IPS DF 4.7 (cell line): ENCODE data around the gene CTSZ.

Source experiments
- DNase-seq: peaks from one replicate; pipeline ENCODE4 v3.0.0-alpha.2; 2013; ENCODE audit warnings: low spot score; ENCODE audit errors: extremely low read depth

The CTSZ gene

GRCh38 chr20:59032023-59032712 lies 25.1 kb upstream of the CTSZ start, which contains the start of gene ATP5F1E:
Gene ATP5F1E (minus strand): TSS chr20:59032335. CDS start chr20:59032251, 84 bp downstream.
- DNase-seq = no peak

- DNase-seq = no peak
These were observed 24.5 kb upstream of the CTSZ start for GRCh38 chr20:59031564-59032022.

GRCh38 chr20:59030911-59031563 lies 24.0 kb upstream of the CTSZ start:
- no peak for DNase-seq

GRCh38 chr20:59028812-59029211 lies 21.8 kb upstream of the CTSZ start:
- no peak for DNase-seq

GRCh38 chr20:59027741-59028320 lies 20.8 kb upstream of the CTSZ start:
- DNase-seq = no peak

- DNase-seq = no peak
These were observed 20.1 kb upstream of the CTSZ start for GRCh38 chr20:59026904-59027740.

- DNase-seq = no peak
These were observed 18.5 kb upstream of the CTSZ start for GRCh38 chr20:59025511-59025910.

- no peak for DNase-seq
These were observed 18.0 kb upstream of the CTSZ start for GRCh38 chr20:59025086-59025485.

- DNase-seq = no peak
These were observed 17.1 kb upstream of the CTSZ start for GRCh38 chr20:59024111-59024530.

GRCh38 chr20:59023616-59024015 lies 16.6 kb upstream of the CTSZ start:
- DNase-seq = no peak

- no peak for DNase-seq
These were observed 15.7 kb upstream of the CTSZ start for GRCh38 chr20:59022754-59023153.

- DNase-seq = no peak
These were observed 14.0 kb upstream of the CTSZ start for GRCh38 chr20:59020938-59021551.

- DNase-seq = no peak
These were observed 12.2 kb upstream of the CTSZ start, which contains the start of gene TUBB1 for GRCh38 chr20:59019217-59019616. Gene TUBB1 (plus strand): TSS chr20:59019429. CDS start chr20:59019523, 94 bp downstream.

GRCh38 chr20:59018817-59019216 lies 11.8 kb upstream of the CTSZ start:
- no peak for DNase-seq

GRCh38 chr20:59017493-59018231 lies 10.6 kb upstream of the CTSZ start:
- no peak for DNase-seq

GRCh38 chr20:59016795-59017492 lies 9.9 kb upstream of the CTSZ start:
- no peak for DNase-seq

- no peak for DNase-seq
These were observed 9.0 kb upstream of the CTSZ start for GRCh38 chr20:59015812-59016711.

GRCh38 chr20:59015411-59015810 lies 8.4 kb upstream of the CTSZ start:
- no peak for DNase-seq
